ENCODE results near the gene IGSF9. TPM values are rescaled to one million over a fixed set of nuclear protein-coding genes. Genes with fewer than 3 reads are reported as not detected.

The IGSF9 gene
- total RNA-seq, 1 donor from 2014 or later, result 0.25 TPM

DNA sequence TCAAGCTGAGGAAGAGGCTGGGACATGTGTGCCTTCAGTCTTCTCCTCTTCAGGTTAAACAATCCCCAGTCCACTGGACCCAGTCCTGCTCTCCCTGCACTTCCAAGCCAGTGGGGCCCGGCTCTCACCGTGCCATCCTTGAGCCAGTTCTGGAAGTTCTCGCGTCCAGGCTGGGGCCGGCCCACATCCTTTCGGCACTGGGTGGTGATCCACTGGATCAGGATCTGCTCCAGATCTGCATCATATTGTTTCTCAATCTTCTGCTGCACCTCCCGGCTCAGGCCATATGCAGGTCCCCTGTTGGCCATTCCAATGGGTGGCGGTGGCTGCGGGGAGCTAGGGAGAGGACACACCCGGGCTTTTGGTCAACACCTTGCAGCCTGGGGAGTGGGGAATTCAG is 25.2 kb downstream of the IGSF9 start:
- no peak for DNase-seq
- peaks cover 47% of the 10 kb centered on the region for H3K36me3 ChIP-seq
- intact Hi-C loops (cut with micrococcal nuclease), result no loop called here
- peak overlapping the region; percentile 98 for H3K27ac ChIP-seq (replicated peaks)
- H3K9me3 ChIP-seq (replicated peaks), result no peaks in the 10 kb centered on the region
- peaks cover 98% of the 10 kb centered on the region for H3K4me1 ChIP-seq
- H3K27me3 ChIP-seq (ENCODE audit: low read depth), result no peaks in the 10 kb centered on the region
- H3K4me3 ChIP-seq, result peak overlapping the region; percentile 91
- TF ChIP-seq, protein P1, sequence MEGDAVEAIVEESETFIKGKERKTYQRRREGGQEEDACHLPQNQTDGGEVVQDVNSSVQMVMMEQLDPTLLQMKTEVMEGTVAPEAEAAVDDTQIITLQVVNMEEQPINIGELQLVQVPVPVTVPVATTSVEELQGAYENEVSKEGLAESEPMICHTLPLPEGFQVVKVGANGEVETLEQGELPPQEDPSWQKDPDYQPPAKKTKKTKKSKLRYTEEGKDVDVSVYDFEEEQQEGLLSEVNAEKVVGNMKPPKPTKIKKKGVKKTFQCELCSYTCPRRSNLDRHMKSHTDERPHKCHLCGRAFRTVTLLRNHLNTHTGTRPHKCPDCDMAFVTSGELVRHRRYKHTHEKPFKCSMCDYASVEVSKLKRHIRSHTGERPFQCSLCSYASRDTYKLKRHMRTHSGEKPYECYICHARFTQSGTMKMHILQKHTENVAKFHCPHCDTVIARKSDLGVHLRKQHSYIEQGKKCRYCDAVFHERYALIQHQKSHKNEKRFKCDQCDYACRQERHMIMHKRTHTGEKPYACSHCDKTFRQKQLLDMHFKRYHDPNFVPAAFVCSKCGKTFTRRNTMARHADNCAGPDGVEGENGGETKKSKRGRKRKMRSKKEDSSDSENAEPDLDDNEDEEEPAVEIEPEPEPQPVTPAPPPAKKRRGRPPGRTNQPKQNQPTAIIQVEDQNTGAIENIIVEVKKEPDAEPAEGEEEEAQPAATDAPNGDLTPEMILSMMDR (IDR thresholded peaks at IDR 0.05; ENCODE audit: borderline replicate concordance), result no peak

DNA sequence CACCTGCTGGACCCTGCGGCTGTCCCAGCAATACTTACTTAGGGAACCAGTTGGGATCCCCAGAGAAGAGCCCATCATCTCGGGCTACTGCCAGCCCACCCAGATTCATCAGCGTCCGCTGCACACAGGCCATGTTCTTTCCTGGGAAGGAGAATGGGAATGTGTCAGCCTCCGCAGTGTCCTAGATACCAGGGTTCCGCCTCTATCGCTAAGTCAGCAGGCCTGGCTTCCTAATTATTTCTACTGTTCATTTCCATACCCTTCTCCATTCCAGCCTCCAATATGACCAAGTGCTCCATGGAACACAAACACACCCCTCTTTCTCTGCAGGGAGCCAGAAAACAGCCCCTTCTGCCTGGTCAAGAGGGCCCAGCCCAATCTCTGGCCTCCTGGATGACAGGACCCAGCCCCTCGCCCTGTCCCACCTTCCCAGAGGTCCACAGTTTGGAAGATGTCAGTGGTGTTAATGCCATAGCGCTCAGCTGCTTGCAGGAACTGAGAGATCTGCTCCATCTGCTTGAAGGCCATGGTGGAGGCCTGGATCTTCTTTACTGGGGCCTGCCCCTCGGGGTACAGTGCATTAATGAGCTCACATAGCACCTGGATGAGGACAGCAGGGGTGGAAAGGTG is 26.1 kb downstream of the IGSF9 start:
- H3K36me3 ChIP-seq, result peaks cover 47% of the 10 kb centered on the region
- DNase-seq, result no peak
- H3K27ac ChIP-seq (replicated peaks), result peak overlapping the region; percentile 98

DNA sequence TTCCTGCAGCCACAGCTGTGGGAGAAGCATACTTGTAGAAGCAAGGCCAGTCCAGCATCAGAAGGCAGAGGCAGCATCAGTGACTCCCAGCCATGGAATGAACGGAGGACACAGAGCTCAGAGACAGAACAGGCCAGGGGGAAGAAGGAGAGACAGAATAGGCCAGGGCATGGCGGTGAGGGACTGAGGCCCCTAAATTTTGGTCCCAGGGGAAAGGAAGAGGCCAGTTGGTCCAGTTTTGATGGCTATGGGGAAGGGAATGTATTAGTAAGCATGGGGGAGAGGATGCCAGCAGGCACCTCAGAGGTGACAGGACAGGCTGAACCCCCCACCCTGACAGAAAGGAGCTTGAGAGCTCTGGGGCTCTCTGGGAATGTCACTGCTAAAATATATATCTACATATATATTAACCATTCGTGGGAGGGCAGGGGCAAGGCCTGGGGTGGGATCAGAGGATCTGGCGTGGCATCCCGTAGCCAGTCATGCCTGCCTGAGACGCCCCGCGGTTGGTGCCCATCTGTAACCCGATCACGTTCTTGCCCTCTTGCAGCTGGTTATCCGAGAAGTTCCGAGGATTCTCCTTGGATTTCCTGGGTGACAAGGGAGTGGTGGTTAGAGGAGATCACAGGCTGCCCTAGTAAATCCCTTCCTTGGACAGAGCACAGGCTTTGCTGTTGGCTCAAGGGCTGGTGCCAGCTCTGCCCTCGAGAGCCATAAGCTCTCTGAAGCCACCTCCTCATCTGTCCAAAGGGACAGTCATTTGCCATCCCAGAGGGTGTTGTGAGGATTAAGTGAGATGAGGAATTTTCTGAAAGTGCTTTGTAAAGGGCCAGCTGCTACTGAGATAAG is 26.8 kb downstream of the IGSF9 start:
- Histone ChIP-seq H3K4me1 (peaks cover 82% of the 10 kb centered on the region), H3K9me3 (replicated peaks) (no peaks in the 10 kb centered on the region)

More for the DNA sequence above, 26.1 kb downstream of the IGSF9 start:
- H3K9me3 ChIP-seq (replicated peaks), result no peaks in the 10 kb centered on the region
- no peaks in the 10 kb centered on the region for H3K27me3 ChIP-seq (ENCODE audit: low read depth)
- TF ChIP-seq, protein P1 (IDR thresholded peaks at IDR 0.05; ENCODE audit: borderline replicate concordance), result no peak
- intact Hi-C loops (cut with micrococcal nuclease), result no loop called here
- H3K4me3 ChIP-seq, result no peak overlapping the region
- peaks cover 90% of the 10 kb centered on the region for H3K4me1 ChIP-seq

DNA sequence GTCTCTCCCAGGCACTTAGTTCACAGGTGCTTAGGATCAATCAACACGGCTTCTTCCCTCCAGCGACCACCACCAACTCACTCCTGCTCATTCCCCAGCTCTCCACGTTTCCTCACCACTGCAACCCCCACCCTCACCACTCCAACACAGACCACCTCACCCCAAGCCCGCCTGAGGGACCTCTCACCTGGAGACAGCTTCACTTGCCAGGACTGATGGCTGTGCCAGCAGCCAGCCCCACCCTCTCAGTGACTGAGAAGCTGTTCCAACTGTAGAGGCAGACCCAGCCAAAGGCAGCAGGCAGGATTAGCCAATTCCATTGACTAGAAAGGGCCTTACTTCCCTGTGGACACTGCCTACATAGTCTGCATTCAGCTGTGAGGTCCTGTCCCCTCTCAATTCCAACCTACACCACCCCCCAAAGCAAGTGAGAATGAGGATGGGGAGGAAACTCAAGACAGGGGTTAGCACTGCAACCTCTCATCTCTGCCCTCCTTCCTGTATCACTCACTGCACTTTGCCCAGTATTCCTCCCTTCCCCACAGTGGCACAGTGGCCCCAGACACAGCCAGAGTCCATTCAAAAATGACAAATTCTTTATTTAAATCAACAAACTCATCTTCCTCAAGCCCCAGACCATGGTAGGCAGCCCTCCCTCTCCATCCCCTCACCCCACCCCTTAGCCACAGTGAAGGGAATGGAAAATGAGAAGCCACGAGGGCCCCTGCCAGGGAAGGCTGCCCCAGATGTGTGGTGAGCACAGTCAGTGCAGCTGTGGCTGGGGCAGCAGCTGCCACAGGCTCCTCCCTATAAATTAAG is 27.7 kb downstream of the IGSF9 start:
- intact Hi-C loops (cut with micrococcal nuclease), result no loop called here
- Histone ChIP-seq H3K9me3 (replicated peaks) (no peaks in the 10 kb centered on the region), H3K27me3 (ENCODE audit: low read depth) (no peaks in the 10 kb centered on the region), H3K36me3 (peaks cover 47% of the 10 kb centered on the region), H3K4me3 (no peak overlapping the region), H3K27ac (replicated peaks) (peak overlapping the region; percentile 36), H3K4me1 (peaks cover 78% of the 10 kb centered on the region)
- DNase-seq, result no peak
- TF ChIP-seq, protein P1 (IDR thresholded peaks at IDR 0.05; ENCODE audit: borderline replicate concordance), result no peak

More for the DNA sequence above, 26.8 kb downstream of the IGSF9 start:
- intact Hi-C loops (cut with micrococcal nuclease), result no loop called here
- DNase-seq, result no peak
- Histone ChIP-seq H3K27ac (replicated peaks) (no peak overlapping the region), H3K36me3 (peaks cover 47% of the 10 kb centered on the region), H3K27me3 (ENCODE audit: low read depth) (no peaks in the 10 kb centered on the region), H3K4me3 (no peak overlapping the region)
- TF ChIP-seq, protein P1 (IDR thresholded peaks at IDR 0.05; ENCODE audit: borderline replicate concordance), result no peak
